ENCODE results near the gene GPD2.

GPD2 gene

GRCh38 chr2:156541229-156541628, 105.0 kb downstream of the GPD2 start:
- H3K4me1 ChIP-seq (ENCODE audit: control insufficient read depth, insufficient read depth, low read length): no peaks in the 10 kb centered on the region
- H3K9ac ChIP-seq (ENCODE audit: low read depth, low read length): no peak overlapping the region
- no peaks in the 10 kb centered on the region for H3K36me3 ChIP-seq (ENCODE audit: control insufficient read depth, insufficient read depth, low read length)
- no peaks in the 10 kb centered on the region for H3K27me3 ChIP-seq (ENCODE audit: control insufficient read depth, insufficient read depth, low read length)
- no peaks in the 10 kb centered on the region for H3K9me3 ChIP-seq (ENCODE audit: control insufficient read depth, insufficient read depth, low read length)
- H3K4me3 ChIP-seq (ENCODE audit: low read depth, low read length): no peak overlapping the region

GRCh38 chr2:156541706-156542105, 105.5 kb downstream of the GPD2 start:
- H3K9ac ChIP-seq (ENCODE audit: low read depth, low read length): no peak overlapping the region
- H3K36me3 ChIP-seq (ENCODE audit: control insufficient read depth, insufficient read depth, low read length): no peaks in the 10 kb centered on the region
- H3K4me3 ChIP-seq (ENCODE audit: low read depth, low read length): no peak overlapping the region
- no peaks in the 10 kb centered on the region for H3K4me1 ChIP-seq (ENCODE audit: control insufficient read depth, insufficient read depth, low read length)
- H3K27me3 ChIP-seq (ENCODE audit: control insufficient read depth, insufficient read depth, low read length): no peaks in the 10 kb centered on the region
- H3K9me3 ChIP-seq (ENCODE audit: control insufficient read depth, insufficient read depth, low read length): no peaks in the 10 kb centered on the region

- H3K4me3 ChIP-seq (ENCODE audit: low read depth, low read length): no peak overlapping the region
- no peaks in the 10 kb centered on the region for H3K9me3 ChIP-seq (ENCODE audit: control insufficient read depth, insufficient read depth, low read length)
- no peak overlapping the region for H3K9ac ChIP-seq (ENCODE audit: low read depth, low read length)
- no peaks in the 10 kb centered on the region for H3K27me3 ChIP-seq (ENCODE audit: control insufficient read depth, insufficient read depth, low read length)
- H3K4me1 ChIP-seq (ENCODE audit: control insufficient read depth, insufficient read depth, low read length): no peaks in the 10 kb centered on the region
- H3K36me3 ChIP-seq (ENCODE audit: control insufficient read depth, insufficient read depth, low read length): no peaks in the 10 kb centered on the region
Measured at GRCh38 chr2:156548413-156548812, 112.2 kb downstream of the GPD2 start.

- Histone ChIP-seq H3K27me3 (ENCODE audit: control insufficient read depth, insufficient read depth, low read length) (no peaks in the 10 kb centered on the region), H3K4me3 (ENCODE audit: low read depth, low read length) (no peak overlapping the region), H3K9ac (ENCODE audit: low read depth, low read length) (no peak overlapping the region), H3K9me3 (ENCODE audit: control insufficient read depth, insufficient read depth, low read length) (no peaks in the 10 kb centered on the region), H3K4me1 (ENCODE audit: control insufficient read depth, insufficient read depth, low read length) (no peaks in the 10 kb centered on the region), H3K36me3 (ENCODE audit: control insufficient read depth, insufficient read depth, low read length) (no peaks in the 10 kb centered on the region)
Measured at GRCh38 chr2:156553714-156554442, 117.7 kb downstream of the GPD2 start.

- H3K9me3 ChIP-seq (ENCODE audit: control insufficient read depth, insufficient read depth, low read length): no peaks in the 10 kb centered on the region
- H3K4me1 ChIP-seq (ENCODE audit: control insufficient read depth, insufficient read depth, low read length): peaks cover 5% of the 10 kb centered on the region
- no peak overlapping the region for H3K4me3 ChIP-seq (ENCODE audit: low read depth, low read length)
- H3K27me3 ChIP-seq (ENCODE audit: control insufficient read depth, insufficient read depth, low read length): no peaks in the 10 kb centered on the region
- no peaks in the 10 kb centered on the region for H3K36me3 ChIP-seq (ENCODE audit: control insufficient read depth, insufficient read depth, low read length)
- no peak overlapping the region for H3K9ac ChIP-seq (ENCODE audit: low read depth, low read length)
Measured at GRCh38 chr2:156561326-156561725, 125.1 kb downstream of the GPD2 start.

GRCh38 chr2:156562124-156562523, 125.9 kb downstream of the GPD2 start:
- H3K4me1 ChIP-seq (ENCODE audit: control insufficient read depth, insufficient read depth, low read length): peaks cover 5% of the 10 kb centered on the region
- H3K9me3 ChIP-seq (ENCODE audit: control insufficient read depth, insufficient read depth, low read length): no peaks in the 10 kb centered on the region
- H3K27me3 ChIP-seq (ENCODE audit: control insufficient read depth, insufficient read depth, low read length): no peaks in the 10 kb centered on the region
- no peak overlapping the region for H3K9ac ChIP-seq (ENCODE audit: low read depth, low read length)
- no peaks in the 10 kb centered on the region for H3K36me3 ChIP-seq (ENCODE audit: control insufficient read depth, insufficient read depth, low read length)
- no peak overlapping the region for H3K4me3 ChIP-seq (ENCODE audit: low read depth, low read length)

GRCh38 chr2:156563994-156564753, 128.0 kb downstream of the GPD2 start:
- Histone ChIP-seq H3K4me3 (ENCODE audit: low read depth, low read length) (no peak overlapping the region), H3K4me1 (ENCODE audit: control insufficient read depth, insufficient read depth, low read length) (peaks cover 5% of the 10 kb centered on the region), H3K27me3 (ENCODE audit: control insufficient read depth, insufficient read depth, low read length) (no peaks in the 10 kb centered on the region), H3K9ac (ENCODE audit: low read depth, low read length) (no peak overlapping the region), H3K36me3 (ENCODE audit: control insufficient read depth, insufficient read depth, low read length) (no peaks in the 10 kb centered on the region), H3K9me3 (ENCODE audit: control insufficient read depth, insufficient read depth, low read length) (no peaks in the 10 kb centered on the region)

GRCh38 chr2:156565066-156565710, 129.0 kb downstream of the GPD2 start:
- Histone ChIP-seq H3K4me3 (ENCODE audit: low read depth, low read length) (no peak overlapping the region), H3K9me3 (ENCODE audit: control insufficient read depth, insufficient read depth, low read length) (no peaks in the 10 kb centered on the region), H3K4me1 (ENCODE audit: control insufficient read depth, insufficient read depth, low read length) (peaks cover 5% of the 10 kb centered on the region), H3K27me3 (ENCODE audit: control insufficient read depth, insufficient read depth, low read length) (no peaks in the 10 kb centered on the region), H3K9ac (ENCODE audit: low read depth, low read length) (no peak overlapping the region), H3K36me3 (ENCODE audit: control insufficient read depth, insufficient read depth, low read length) (no peaks in the 10 kb centered on the region)

GRCh38 chr2:156573710-156574109, 137.5 kb downstream of the GPD2 start:
- no peaks in the 10 kb centered on the region for H3K27me3 ChIP-seq (ENCODE audit: control insufficient read depth, insufficient read depth, low read length)
- H3K9me3 ChIP-seq (ENCODE audit: control insufficient read depth, insufficient read depth, low read length): no peaks in the 10 kb centered on the region
- no peaks in the 10 kb centered on the region for H3K4me1 ChIP-seq (ENCODE audit: control insufficient read depth, insufficient read depth, low read length)
- no peaks in the 10 kb centered on the region for H3K36me3 ChIP-seq (ENCODE audit: control insufficient read depth, insufficient read depth, low read length)
- H3K9ac ChIP-seq (ENCODE audit: low read depth, low read length): no peak overlapping the region
- H3K4me3 ChIP-seq (ENCODE audit: low read depth, low read length): no peak overlapping the region

GRCh38 chr2:156574112-156574511, 137.9 kb downstream of the GPD2 start:
- Histone ChIP-seq H3K4me1 (ENCODE audit: control insufficient read depth, insufficient read depth, low read length) (no peaks in the 10 kb centered on the region), H3K9me3 (ENCODE audit: control insufficient read depth, insufficient read depth, low read length) (no peaks in the 10 kb centered on the region), H3K4me3 (ENCODE audit: low read depth, low read length) (no peak overlapping the region), H3K9ac (ENCODE audit: low read depth, low read length) (no peak overlapping the region), H3K27me3 (ENCODE audit: control insufficient read depth, insufficient read depth, low read length) (no peaks in the 10 kb centered on the region), H3K36me3 (ENCODE audit: control insufficient read depth, insufficient read depth, low read length) (no peaks in the 10 kb centered on the region)

GRCh38 chr2:156576005-156576404, 139.8 kb downstream of the GPD2 start:
- Histone ChIP-seq H3K4me3 (ENCODE audit: low read depth, low read length) (no peak overlapping the region), H3K36me3 (ENCODE audit: control insufficient read depth, insufficient read depth, low read length) (no peaks in the 10 kb centered on the region), H3K9me3 (ENCODE audit: control insufficient read depth, insufficient read depth, low read length) (no peaks in the 10 kb centered on the region), H3K27me3 (ENCODE audit: control insufficient read depth, insufficient read depth, low read length) (no peaks in the 10 kb centered on the region), H3K4me1 (ENCODE audit: control insufficient read depth, insufficient read depth, low read length) (no peaks in the 10 kb centered on the region), H3K9ac (ENCODE audit: low read depth, low read length) (no peak overlapping the region)

GRCh38 chr2:156580501-156580900, 144.3 kb downstream of the GPD2 start:
- Histone ChIP-seq H3K9me3 (ENCODE audit: control insufficient read depth, insufficient read depth, low read length) (no peaks in the 10 kb centered on the region), H3K9ac (ENCODE audit: low read depth, low read length) (no peak overlapping the region), H3K4me3 (ENCODE audit: low read depth, low read length) (no peak overlapping the region), H3K27me3 (ENCODE audit: control insufficient read depth, insufficient read depth, low read length) (no peaks in the 10 kb centered on the region), H3K36me3 (ENCODE audit: control insufficient read depth, insufficient read depth, low read length) (no peaks in the 10 kb centered on the region), H3K4me1 (ENCODE audit: control insufficient read depth, insufficient read depth, low read length) (no peaks in the 10 kb centered on the region)
